ENCODE measurements around the gene PIK3AP1.

GRCh38 chr10:96625173-96625572 lies 95.1 kb downstream of the PIK3AP1 start:
- no peak for TF ChIP-seq CTCF (IDR thresholded peaks at IDR 0.05)
- TF ChIP-seq POLR2A (IDR thresholded peaks at IDR 0.05): no peak

All from uterus (tissue), 2 donors.